ENCODE measurements around the gene ARFRP1. TPM values are rescaled to one million over a fixed set of nuclear protein-coding genes. Genes with fewer than 3 reads are reported as not detected.

ARFRP1 gene
- total RNA-seq, 1 donor from 2014 or later: 55.5 TPM

DNA sequence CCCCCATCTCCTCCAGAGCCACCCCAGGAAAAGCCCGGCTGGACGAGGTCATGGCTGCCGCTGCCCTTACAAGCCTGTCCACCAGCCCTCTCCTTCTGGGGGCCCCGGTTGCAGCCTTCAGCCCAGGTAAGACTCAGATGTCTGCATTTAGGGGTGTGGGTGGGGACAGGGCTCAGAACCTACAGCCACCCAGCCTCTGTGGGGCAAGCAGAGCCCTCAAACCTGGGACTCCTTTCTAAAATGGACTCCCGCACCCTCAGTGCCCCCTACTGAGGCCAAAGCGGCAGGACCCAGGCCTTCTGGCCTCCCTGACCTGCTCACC, 33.5 kb upstream of the ARFRP1 start:
- Histone ChIP-seq H3K27me3 (ENCODE audit: control insufficient read depth, insufficient read depth, low read length) (no peaks in the 10 kb centered on the region), H3K36me3 (ENCODE audit: control insufficient read depth, insufficient read depth, low read length) (peaks cover 18% of the 10 kb centered on the region), H3K4me3 (ENCODE audit: low read depth, low read length) (peak overlapping the region; percentile 67)
- no peak for FAIRE-seq
- no peak for DNase-seq (ENCODE audit: low read depth)
- TF ChIP-seq, protein P1, sequence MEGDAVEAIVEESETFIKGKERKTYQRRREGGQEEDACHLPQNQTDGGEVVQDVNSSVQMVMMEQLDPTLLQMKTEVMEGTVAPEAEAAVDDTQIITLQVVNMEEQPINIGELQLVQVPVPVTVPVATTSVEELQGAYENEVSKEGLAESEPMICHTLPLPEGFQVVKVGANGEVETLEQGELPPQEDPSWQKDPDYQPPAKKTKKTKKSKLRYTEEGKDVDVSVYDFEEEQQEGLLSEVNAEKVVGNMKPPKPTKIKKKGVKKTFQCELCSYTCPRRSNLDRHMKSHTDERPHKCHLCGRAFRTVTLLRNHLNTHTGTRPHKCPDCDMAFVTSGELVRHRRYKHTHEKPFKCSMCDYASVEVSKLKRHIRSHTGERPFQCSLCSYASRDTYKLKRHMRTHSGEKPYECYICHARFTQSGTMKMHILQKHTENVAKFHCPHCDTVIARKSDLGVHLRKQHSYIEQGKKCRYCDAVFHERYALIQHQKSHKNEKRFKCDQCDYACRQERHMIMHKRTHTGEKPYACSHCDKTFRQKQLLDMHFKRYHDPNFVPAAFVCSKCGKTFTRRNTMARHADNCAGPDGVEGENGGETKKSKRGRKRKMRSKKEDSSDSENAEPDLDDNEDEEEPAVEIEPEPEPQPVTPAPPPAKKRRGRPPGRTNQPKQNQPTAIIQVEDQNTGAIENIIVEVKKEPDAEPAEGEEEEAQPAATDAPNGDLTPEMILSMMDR (IDR thresholded peaks at IDR 0.05; ENCODE audit: insufficient read depth, low read length, severe bottlenecking): no peak

GRCh38 chr20:63740627-63741353, 33.0 kb upstream of the ARFRP1 start:
- DNase-seq (ENCODE audit: low read depth): peak; percentile 71
- no peak for FAIRE-seq

GRCh38 chr20:63740070-63740626, 32.4 kb upstream of the ARFRP1 start:
- no peak for DNase-seq (ENCODE audit: low read depth)
- Histone ChIP-seq H3K27me3 (ENCODE audit: control insufficient read depth, insufficient read depth, low read length) (no peaks in the 10 kb centered on the region), H3K36me3 (ENCODE audit: control insufficient read depth, insufficient read depth, low read length) (peaks cover 19% of the 10 kb centered on the region), H3K4me3 (ENCODE audit: low read depth, low read length) (peak overlapping the region; percentile 67)
- no peak for FAIRE-seq
- TF ChIP-seq, protein P1 (IDR thresholded peaks at IDR 0.05; ENCODE audit: insufficient read depth, low read length, severe bottlenecking): no peak

More at GRCh38 chr20:63740627-63741353, 33.0 kb upstream of the ARFRP1 start:
- TF ChIP-seq, protein P1 (IDR thresholded peaks at IDR 0.05; ENCODE audit: insufficient read depth, low read length, severe bottlenecking): peak; percentile 42
- Histone ChIP-seq H3K4me3 (ENCODE audit: low read depth, low read length) (peak overlapping the region; percentile 67), H3K36me3 (ENCODE audit: control insufficient read depth, insufficient read depth, low read length) (peaks cover 19% of the 10 kb centered on the region), H3K27me3 (ENCODE audit: control insufficient read depth, insufficient read depth, low read length) (no peaks in the 10 kb centered on the region)

DNA sequence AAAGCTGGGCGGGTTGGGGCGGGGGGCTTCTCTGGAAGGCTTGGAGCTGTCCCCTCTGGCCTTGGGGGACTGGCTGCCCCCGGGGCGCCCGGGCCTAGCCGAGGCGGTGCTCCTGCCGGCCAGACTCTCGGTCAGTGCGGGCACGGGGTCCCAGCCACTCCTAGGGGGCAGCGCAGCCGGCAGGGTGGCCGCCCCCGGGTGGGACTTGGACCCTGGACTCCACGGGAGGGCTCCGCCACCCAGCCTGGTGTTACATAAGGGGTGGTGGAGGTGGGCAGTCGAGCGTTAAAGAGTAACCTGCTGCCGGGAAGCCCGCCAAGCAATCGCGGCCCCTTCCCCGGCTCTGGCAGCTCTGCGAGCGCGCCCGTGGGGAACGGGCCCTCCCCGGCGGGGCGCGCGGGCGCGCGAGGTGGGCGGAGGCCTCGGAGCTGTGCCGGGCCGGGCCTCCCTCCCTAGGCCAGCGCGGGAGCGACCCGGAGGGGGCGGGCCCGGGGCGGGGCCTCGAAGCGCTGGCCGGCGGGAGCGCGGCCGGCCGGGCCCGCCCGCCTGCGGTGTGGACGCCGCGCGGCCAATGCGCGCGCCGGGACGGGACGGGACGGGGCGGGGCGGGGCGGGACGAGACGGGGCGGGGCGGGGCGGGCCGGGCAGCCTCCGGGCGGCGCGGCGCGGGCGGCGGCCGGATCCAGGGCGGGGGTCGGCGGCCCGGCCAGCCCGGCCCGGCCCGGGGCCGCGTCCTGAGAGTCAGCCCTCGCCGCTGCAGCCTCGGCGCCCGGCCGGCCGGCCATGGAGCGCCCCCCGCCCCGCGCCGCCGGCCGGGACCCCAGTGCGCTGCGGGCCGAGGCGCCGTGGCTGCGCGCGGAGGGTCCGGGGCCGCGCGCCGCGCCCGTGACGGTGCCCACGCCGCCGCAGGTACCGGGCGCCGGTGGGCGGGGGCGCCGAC, 31.6 kb upstream of the ARFRP1 start, which contains the start of gene SLC2A4RG:
TSS of gene SLC2A4RG (plus strand) at position 647 of the 940 bp plus-strand sequence. CDS start at position 784, 137 bp downstream.
- FAIRE-seq (no peak), DNase-seq (ENCODE audit: low read depth) (peak; percentile 39)
- Histone ChIP-seq H3K4me3 (ENCODE audit: low read depth, low read length) (peak within 1 kb of the TSS; percentile 67), H3K36me3 (ENCODE audit: control insufficient read depth, insufficient read depth, low read length) (peaks cover 21% of the 10 kb centered on the region), H3K27me3 (ENCODE audit: control insufficient read depth, insufficient read depth, low read length) (no peaks in the 10 kb centered on the region)
- TF ChIP-seq, protein P1 (IDR thresholded peaks at IDR 0.05; ENCODE audit: insufficient read depth, low read length, severe bottlenecking): no peak

GRCh38 chr20:63738687-63739129, 30.9 kb upstream of the ARFRP1 start:
- FAIRE-seq (no peak), DNase-seq (ENCODE audit: low read depth) (no peak)
- peaks cover 25% of the 10 kb centered on the region for H3K36me3 ChIP-seq (ENCODE audit: control insufficient read depth, insufficient read depth, low read length)
- H3K27me3 ChIP-seq (ENCODE audit: control insufficient read depth, insufficient read depth, low read length): no peaks in the 10 kb centered on the region
- TF ChIP-seq, protein P1 (IDR thresholded peaks at IDR 0.05; ENCODE audit: insufficient read depth, low read length, severe bottlenecking): no peak
- H3K4me3 ChIP-seq (ENCODE audit: low read depth, low read length): peak overlapping the region; percentile 29
